MM.1S (cell line): ENCODE measurements around the gene SORBS2.

Experiments
- EZH2phosphoT487 ChIP-seq: fragments of 300-600 bp; sonication (generic); IDR thresholded peaks from 2 replicates; pipeline ENCODE4 v1.6.1; 2018; ENCODE audit warnings: antibody characterized with exemption, low read length
- TF ChIP-seq, protein P1 (sequence below): fragments of 300-600 bp; sonication (generic); IDR thresholded peaks from 2 replicates; pipeline ENCODE4 v1.5.1; 2016; ENCODE audit warnings: antibody characterized with exemption, low read length, mixed read lengths

DNA sequence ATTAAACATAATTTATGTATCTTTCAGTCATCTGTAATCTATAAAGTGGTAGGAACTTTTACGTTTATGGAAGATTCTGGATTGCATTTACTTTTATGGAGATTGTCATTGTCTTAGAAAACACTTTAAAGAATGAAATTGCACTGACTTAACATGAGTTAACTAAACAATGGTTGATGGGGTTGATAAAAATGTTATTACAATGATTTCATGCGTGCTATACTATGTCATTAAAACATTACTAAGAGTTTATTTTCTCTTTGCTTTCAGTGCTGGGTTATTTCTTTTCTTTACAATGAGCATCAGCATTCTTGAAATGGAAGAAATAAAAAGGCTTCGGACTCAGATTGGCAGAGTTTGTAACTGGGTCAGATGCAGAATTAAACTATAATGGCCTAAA lies 209.6 kb downstream of the SORBS2 start:
- TF ChIP-seq, protein P1, sequence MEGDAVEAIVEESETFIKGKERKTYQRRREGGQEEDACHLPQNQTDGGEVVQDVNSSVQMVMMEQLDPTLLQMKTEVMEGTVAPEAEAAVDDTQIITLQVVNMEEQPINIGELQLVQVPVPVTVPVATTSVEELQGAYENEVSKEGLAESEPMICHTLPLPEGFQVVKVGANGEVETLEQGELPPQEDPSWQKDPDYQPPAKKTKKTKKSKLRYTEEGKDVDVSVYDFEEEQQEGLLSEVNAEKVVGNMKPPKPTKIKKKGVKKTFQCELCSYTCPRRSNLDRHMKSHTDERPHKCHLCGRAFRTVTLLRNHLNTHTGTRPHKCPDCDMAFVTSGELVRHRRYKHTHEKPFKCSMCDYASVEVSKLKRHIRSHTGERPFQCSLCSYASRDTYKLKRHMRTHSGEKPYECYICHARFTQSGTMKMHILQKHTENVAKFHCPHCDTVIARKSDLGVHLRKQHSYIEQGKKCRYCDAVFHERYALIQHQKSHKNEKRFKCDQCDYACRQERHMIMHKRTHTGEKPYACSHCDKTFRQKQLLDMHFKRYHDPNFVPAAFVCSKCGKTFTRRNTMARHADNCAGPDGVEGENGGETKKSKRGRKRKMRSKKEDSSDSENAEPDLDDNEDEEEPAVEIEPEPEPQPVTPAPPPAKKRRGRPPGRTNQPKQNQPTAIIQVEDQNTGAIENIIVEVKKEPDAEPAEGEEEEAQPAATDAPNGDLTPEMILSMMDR = no peak
- no peak for TF ChIP-seq EZH2phosphoT487
